CD4-positive, alpha-beta T cell (primary cell): ENCODE measurements around the gene RIIAD1. TPM values are rescaled to one million over a fixed set of nuclear protein-coding genes. Genes with fewer than 3 reads are reported as not detected.

ENCODE experiments used
- ATAC-seq: fragments of 200-7000 bp; cut with Tn5 transposase; one replicate; pipeline ENCODE4 v1.10.0; 2022; ENCODE audit warnings: mild to moderate bottlenecking; ENCODE audit not compliant: poor library complexity
- CTCF ChIA-PET: fragments of 350-600 bp; sonication (Branson Sonifier 250); formaldehyde crosslinking; loops from one replicate; lab custom pipeline; 2021; ENCODE audit warnings: antibody characterized with exemption, inconsistent platforms; lab: Charles Lee
- POLR2A ChIA-PET: fragments of 350-600 bp; sonication (Branson Sonifier 250); formaldehyde crosslinking; loops from one replicate; lab custom pipeline; 2021; ENCODE audit warnings: antibody characterized with exemption, inconsistent platforms; lab: Charles Lee
- DNase-seq, 14 experiments: peaks; one replicate each; pipeline ENCODE4 v3.0.0-alpha.2; 2013 to 2020; ENCODE audit warnings: mixed read lengths in 2 of 14
- H3K27ac ChIP-seq, 2 donors: one replicate each; pipeline versions ENCODE4 v1.5.1 to v1.7.0; 2013; ENCODE audit warnings: low read length in 2 of 2, low read depth in 1 of 2, mild to moderate bottlenecking in 1 of 2
- H3K27me3 ChIP-seq, 2 experiments: 1 replicate in 1 of 2; 2 replicates in 1 of 2; pipeline versions ENCODE4 v1.6.1 to v1.7.0; 2013; ENCODE audit warnings: low read length in 2 of 2, control low read depth in 1 of 2, mild to moderate bottlenecking in 1 of 2, moderate library complexity in 1 of 2; ENCODE audit not compliant: insufficient read depth in 2 of 2, control insufficient read depth in 1 of 2
- H3K36me3 ChIP-seq: one replicate; pipeline ENCODE4 v1.6.1; 2013; ENCODE audit warnings: low read length, control low read depth; ENCODE audit not compliant: insufficient read depth
- H3K4me1 ChIP-seq: one replicate; pipeline ENCODE4 v1.6.1; 2013; ENCODE audit warnings: low read length, control low read depth; ENCODE audit not compliant: insufficient read depth
- H3K4me3 ChIP-seq: one replicate; pipeline ENCODE4 v1.5.1; 2013; ENCODE audit warnings: mild to moderate bottlenecking, low read length, moderate library complexity
- H3K9me3 ChIP-seq, 2 experiments: 1 replicate in 1 of 2; 2 replicates in 1 of 2; pipeline versions ENCODE4 v1.6.1 to v1.7.0; 2013; ENCODE audit warnings: low read length in 2 of 2, mild to moderate bottlenecking in 2 of 2, control low read depth in 1 of 2, moderate library complexity in 1 of 2; ENCODE audit not compliant: control insufficient read depth in 1 of 2, insufficient read depth in 1 of 2
- H3K27ac Mint-ChIP-seq: one replicate; pipeline ENCODE4 v1.8.0; 2020; ENCODE audit warnings: mixed read lengths
- H3K27me3 Mint-ChIP-seq: one replicate; pipeline ENCODE4 v1.8.0; 2021; ENCODE audit warnings: mixed read lengths
- H3K36me3 Mint-ChIP-seq: one replicate; pipeline ENCODE4 v1.8.0; 2021; ENCODE audit warnings: low read depth, mixed read lengths
- H3K4me1 Mint-ChIP-seq: one replicate; pipeline ENCODE4 v1.8.0; 2021; ENCODE audit warnings: low read depth, mixed read lengths
- H3K4me3 Mint-ChIP-seq: one replicate; pipeline ENCODE4 v1.8.0; 2020; ENCODE audit warnings: mild to moderate bottlenecking, mixed read lengths
- H3K9me3 Mint-ChIP-seq: one replicate; pipeline ENCODE4 v1.8.0; 2020; ENCODE audit warnings: mixed read lengths
- intact Hi-C, 2 experiments: fragments of 100-400 bp; cut with DNase I in 1 of 2; cut with micrococcal nuclease in 1 of 2; formaldehyde crosslinking; loops; one replicate each; pipeline versions ENCODE4 v1.15.1 to v1.9.0; 2023 to 2025; cut with DNase I, micrococcal nuclease
- total RNA-seq, 174 experiments: library from RNA in 2 of 174; stranded (reverse) in 2 of 174; gene quantifications; one replicate each; pipeline ENCODE4 v1.2.3 and lab custom pipeline; 2021 to 2026
- TF ChIP-seq, protein P1 (sequence below): fragments of 200-600 bp; IDR thresholded peaks from one replicate; pipeline ENCODE4 v1.8.0; 2022; ENCODE audit warnings: antibody characterized with exemption, mild to moderate bottlenecking

The RIIAD1 gene
- total RNA-seq, 2 experiments from 2014 or later, result not detected

DNA sequence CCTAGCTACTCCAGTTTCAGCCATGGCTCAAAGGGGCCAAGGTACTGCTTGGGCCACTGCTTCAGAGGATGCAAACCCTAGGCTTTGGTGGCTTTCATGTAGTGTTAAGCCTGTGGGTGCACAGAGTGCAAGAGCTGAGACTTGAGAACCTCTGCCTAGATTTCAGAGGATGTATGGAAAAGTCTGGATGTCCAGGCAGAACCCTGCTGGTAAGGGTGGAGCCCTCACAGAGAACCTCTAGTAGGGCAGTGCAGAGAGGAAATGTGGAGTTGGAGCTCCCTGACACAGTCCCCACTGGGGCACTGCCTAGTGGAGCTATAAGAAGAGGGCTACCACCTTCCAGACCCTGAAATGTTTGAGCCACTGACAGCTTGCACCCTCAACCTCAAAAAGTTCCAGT lies 16.2 kb downstream of the RIIAD1 start:
- Histone ChIP-seq H3K9me3 (peaks cover 10 to 15% of the 10 kb centered on the region in 2 experiments), H3K27me3 (no peaks in the 10 kb centered on the region), H3K4me3 (no peak overlapping the region), H3K27ac (no peak overlapping the region), H3K36me3 (no peaks in the 10 kb centered on the region), H3K4me1 (no peaks in the 10 kb centered on the region)
- intact Hi-C loops, result loop anchor here in 1 of 2 experiments (10.0 kb wide), 1 partner anchor 433 kb away; no protein-coding TSS in a partner anchor
- TF ChIP-seq, protein P1, sequence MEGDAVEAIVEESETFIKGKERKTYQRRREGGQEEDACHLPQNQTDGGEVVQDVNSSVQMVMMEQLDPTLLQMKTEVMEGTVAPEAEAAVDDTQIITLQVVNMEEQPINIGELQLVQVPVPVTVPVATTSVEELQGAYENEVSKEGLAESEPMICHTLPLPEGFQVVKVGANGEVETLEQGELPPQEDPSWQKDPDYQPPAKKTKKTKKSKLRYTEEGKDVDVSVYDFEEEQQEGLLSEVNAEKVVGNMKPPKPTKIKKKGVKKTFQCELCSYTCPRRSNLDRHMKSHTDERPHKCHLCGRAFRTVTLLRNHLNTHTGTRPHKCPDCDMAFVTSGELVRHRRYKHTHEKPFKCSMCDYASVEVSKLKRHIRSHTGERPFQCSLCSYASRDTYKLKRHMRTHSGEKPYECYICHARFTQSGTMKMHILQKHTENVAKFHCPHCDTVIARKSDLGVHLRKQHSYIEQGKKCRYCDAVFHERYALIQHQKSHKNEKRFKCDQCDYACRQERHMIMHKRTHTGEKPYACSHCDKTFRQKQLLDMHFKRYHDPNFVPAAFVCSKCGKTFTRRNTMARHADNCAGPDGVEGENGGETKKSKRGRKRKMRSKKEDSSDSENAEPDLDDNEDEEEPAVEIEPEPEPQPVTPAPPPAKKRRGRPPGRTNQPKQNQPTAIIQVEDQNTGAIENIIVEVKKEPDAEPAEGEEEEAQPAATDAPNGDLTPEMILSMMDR, result no peak
- H3K36me3 Mint-ChIP-seq, result no peaks in the 10 kb centered on the region
- no peaks in the 10 kb centered on the region for H3K9me3 Mint-ChIP-seq
- peaks cover 6% of the 10 kb centered on the region for H3K27me3 Mint-ChIP-seq
- DNase-seq (no peak), ATAC-seq (no peak)
- no peak overlapping the region for H3K4me3 Mint-ChIP-seq
- H3K27ac Mint-ChIP-seq, result no peak overlapping the region
- no peaks in the 10 kb centered on the region for H3K4me1 Mint-ChIP-seq
- ChIA-PET POLR2A (no interaction called here), CTCF (no interaction called here)

DNA sequence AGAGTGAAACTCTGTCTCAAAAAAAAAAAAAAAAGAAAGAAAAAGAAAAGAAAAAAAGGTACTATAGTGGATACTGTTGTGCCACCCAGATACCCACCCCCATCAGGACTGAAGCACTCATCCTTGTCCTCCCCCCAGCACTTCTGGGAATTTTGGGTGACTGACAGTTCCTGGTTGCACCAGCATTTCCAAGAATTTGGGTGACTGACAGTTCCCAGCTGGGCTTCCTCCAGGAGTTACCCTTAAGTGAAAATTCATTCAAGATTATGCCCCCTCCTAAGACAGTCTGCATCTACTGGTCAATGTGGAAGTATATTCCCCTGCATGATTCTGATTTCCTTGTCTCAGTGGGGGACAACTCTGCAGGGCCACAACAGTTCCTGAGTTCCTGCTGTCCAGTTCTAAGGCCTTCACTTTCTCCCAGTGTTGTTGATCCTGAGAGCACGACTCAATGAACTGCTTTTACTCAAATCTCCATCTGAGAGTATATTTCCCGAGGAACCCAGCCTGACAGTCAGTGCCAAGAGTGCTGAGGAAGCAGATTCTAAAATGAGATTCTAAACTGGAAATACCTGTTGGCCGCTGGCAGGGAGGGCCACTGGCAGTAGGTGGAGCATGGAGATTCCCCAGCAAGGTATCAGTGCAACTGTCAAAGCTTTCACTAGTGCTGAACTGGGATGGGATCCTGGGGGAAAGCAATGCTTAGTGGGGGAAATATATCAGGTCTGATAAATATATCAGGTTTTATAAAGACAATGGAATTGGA lies 18.5 kb downstream of the RIIAD1 start:
- POLR2A ChIA-PET, result no interaction called here
- no peak overlapping the region for H3K4me3 Mint-ChIP-seq
- intact Hi-C loops, result loop anchor here in 1 of 2 experiments (10.0 kb wide), 1 partner anchor 435 kb away; no protein-coding TSS in a partner anchor
- Histone ChIP-seq H3K27ac (no peak overlapping the region), H3K4me1 (no peaks in the 10 kb centered on the region), H3K27me3 (no peaks in the 10 kb centered on the region), H3K9me3 (peaks cover 10 to 15% of the 10 kb centered on the region in 2 experiments), H3K4me3 (no peak overlapping the region), H3K36me3 (no peaks in the 10 kb centered on the region)
- CTCF ChIA-PET, result no interaction called here
- H3K9me3 Mint-ChIP-seq, result no peaks in the 10 kb centered on the region
- ATAC-seq (no peak), DNase-seq (no peak)
- no peaks in the 10 kb centered on the region for H3K4me1 Mint-ChIP-seq
- no peaks in the 10 kb centered on the region for H3K36me3 Mint-ChIP-seq
- peaks cover 4% of the 10 kb centered on the region for H3K27me3 Mint-ChIP-seq
- no peak overlapping the region for H3K27ac Mint-ChIP-seq
- TF ChIP-seq, protein P1, result no peak

DNA sequence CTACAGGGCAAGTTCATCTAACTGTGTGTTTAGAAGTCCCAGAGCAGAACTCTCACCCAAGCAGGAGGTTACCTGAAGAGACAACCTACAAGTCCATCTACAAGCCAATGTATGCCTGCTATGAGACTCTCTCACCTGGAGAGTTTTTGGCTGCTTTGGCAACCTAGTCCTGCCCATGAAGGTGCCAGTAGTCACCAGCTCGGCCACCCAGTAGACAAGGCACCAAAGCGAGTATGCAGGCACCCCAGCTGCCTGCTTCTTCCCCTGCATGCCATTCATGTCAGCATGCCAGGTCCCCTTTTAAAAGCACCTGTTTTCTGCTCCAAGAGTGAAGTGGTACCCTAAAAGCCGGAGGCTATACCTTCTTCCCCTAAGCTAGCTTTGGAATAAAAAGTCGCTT lies 20.2 kb downstream of the RIIAD1 start:
- Mint-ChIP-seq H3K36me3 (no peaks in the 10 kb centered on the region), H3K4me1 (no peaks in the 10 kb centered on the region), H3K27me3 (peaks cover 5% of the 10 kb centered on the region), H3K27ac (no peak overlapping the region), H3K4me3 (no peak overlapping the region), H3K9me3 (no peaks in the 10 kb centered on the region)
- TF ChIP-seq, protein P1, result no peak
- Histone ChIP-seq H3K4me1 (no peaks in the 10 kb centered on the region), H3K27me3 (no peaks in the 10 kb centered on the region), H3K4me3 (no peak overlapping the region), H3K9me3 (peaks cover 10 to 15% of the 10 kb centered on the region in 2 experiments), H3K27ac (no peak overlapping the region), H3K36me3 (no peaks in the 10 kb centered on the region)
- POLR2A ChIA-PET, result interaction anchor here (0.6 kb wide), 1 partner anchor 324 kb away, joined by 3 read pairs; no protein-coding TSS in a partner anchor
- CTCF ChIA-PET, result no interaction called here
- intact Hi-C loops, result no loop called here
- DNase-seq, result no peak
- no peak for ATAC-seq
